Glutamatergic neuron (in vitro differentiated cells): ENCODE results near the gene TLX1. TPM values are rescaled to one million over a fixed set of nuclear protein-coding genes. Genes with fewer than 3 reads are reported as not detected.

Experiments used
- DNase-seq: peaks from one replicate; pipeline ENCODE4 v3.0.0; 2022
- H3K27ac Mint-ChIP-seq: one replicate; pipeline ENCODE4 v1.8.0; 2020; ENCODE audit warnings: mild to moderate bottlenecking, mixed read lengths, inconsistent platforms; ENCODE audit not compliant: unreplicated experiment
- H3K27me3 Mint-ChIP-seq: one replicate; pipeline ENCODE4 v1.8.0; 2020; ENCODE audit warnings: mild to moderate bottlenecking, moderate library complexity, mixed read lengths, inconsistent platforms; ENCODE audit not compliant: unreplicated experiment
- H3K36me3 Mint-ChIP-seq: one replicate; pipeline ENCODE4 v1.8.0; 2020; ENCODE audit warnings: mild to moderate bottlenecking, mixed read lengths, inconsistent platforms; ENCODE audit not compliant: unreplicated experiment
- H3K4me1 Mint-ChIP-seq: one replicate; pipeline ENCODE4 v1.8.0; 2020; ENCODE audit warnings: mild to moderate bottlenecking, low read depth, mixed read lengths, inconsistent platforms; ENCODE audit not compliant: unreplicated experiment
- H3K4me3 Mint-ChIP-seq: one replicate; pipeline ENCODE4 v1.8.0; 2020; ENCODE audit warnings: mild to moderate bottlenecking, mixed read lengths, inconsistent platforms; ENCODE audit not compliant: unreplicated experiment
- H3K9me3 Mint-ChIP-seq: one replicate; pipeline ENCODE4 v1.8.0; 2020; ENCODE audit warnings: mild to moderate bottlenecking, moderate library complexity, mixed read lengths, inconsistent platforms; ENCODE audit not compliant: unreplicated experiment
- total RNA-seq: library from RNA; stranded (reverse); fragmentation: NEBNext Ultra II Directional; extraction: Animal tissue kit (Norgen Biotek cat#: 25700); gene quantifications from one replicate; pipeline ENCODE4 v1.2.1, GENCODE V29; 2021; ENCODE audit not compliant: unreplicated experiment
- TF ChIP-seq, protein P1 (sequence below): fragments of 200-600 bp; sonication (generic); IDR thresholded peaks from one replicate; pipeline ENCODE4 v1.5.0; 2021; ENCODE audit not compliant: partially characterized antibody, unreplicated experiment

TLX1 gene
- total RNA-seq, 1 donor from 2014 or later = 14.3 TPM

DNA sequence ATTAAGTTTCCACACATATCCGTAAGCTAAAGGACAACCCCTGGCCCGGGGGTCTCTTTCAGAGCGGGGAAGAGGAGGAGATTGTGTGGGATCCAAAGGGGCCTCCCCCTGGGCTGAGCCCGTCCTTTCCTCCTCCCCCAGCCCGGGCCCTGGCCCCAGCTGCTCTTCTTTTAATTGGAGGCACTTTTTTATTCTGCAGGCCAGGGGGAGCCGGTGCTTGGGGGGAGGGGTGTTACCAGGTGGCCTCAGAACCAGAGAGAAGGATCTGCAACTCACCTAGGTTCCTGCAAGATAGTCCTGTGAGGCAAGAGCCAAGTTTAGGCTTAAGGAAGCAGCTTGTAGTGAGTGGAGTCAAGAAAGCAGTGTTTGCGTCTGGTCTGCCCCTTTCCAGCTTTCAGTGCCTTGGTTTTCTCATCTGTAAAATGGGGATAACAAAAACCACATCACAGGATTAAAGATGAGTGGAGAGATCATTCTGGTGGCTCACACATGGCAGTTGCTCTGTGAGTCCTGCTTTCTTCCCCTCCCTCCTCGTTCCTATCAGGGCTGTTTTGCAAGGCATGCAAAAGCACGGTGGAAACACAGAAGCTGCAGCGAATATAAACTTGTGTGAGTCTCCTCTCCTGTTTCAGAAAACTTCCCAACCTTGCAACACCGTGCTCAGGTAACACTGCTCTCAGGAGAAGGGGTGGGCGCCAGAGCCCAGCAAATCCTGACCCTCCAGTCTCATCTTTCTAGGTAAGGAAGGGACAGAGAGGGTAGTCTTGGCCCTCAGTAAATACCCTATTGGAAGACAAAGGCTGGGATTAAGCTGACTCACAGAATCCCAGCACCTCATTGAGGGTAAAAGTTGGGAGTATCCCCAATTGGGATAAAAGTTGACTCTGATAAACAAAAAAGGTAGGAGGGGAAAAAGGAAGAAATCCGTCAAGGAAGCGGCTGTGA is 4.1 kb upstream of the TLX1 start:
- Mint-ChIP-seq H3K27ac (no peak overlapping the region), H3K9me3 (peaks cover 10% of the 10 kb centered on the region), H3K4me1 (peaks cover 6% of the 10 kb centered on the region), H3K27me3 (peaks cover 35% of the 10 kb centered on the region), H3K4me3 (no peak overlapping the region), H3K36me3 (peaks cover 5% of the 10 kb centered on the region)
- DNase-seq = no peak
- TF ChIP-seq, protein P1, sequence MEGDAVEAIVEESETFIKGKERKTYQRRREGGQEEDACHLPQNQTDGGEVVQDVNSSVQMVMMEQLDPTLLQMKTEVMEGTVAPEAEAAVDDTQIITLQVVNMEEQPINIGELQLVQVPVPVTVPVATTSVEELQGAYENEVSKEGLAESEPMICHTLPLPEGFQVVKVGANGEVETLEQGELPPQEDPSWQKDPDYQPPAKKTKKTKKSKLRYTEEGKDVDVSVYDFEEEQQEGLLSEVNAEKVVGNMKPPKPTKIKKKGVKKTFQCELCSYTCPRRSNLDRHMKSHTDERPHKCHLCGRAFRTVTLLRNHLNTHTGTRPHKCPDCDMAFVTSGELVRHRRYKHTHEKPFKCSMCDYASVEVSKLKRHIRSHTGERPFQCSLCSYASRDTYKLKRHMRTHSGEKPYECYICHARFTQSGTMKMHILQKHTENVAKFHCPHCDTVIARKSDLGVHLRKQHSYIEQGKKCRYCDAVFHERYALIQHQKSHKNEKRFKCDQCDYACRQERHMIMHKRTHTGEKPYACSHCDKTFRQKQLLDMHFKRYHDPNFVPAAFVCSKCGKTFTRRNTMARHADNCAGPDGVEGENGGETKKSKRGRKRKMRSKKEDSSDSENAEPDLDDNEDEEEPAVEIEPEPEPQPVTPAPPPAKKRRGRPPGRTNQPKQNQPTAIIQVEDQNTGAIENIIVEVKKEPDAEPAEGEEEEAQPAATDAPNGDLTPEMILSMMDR = no peak

DNA sequence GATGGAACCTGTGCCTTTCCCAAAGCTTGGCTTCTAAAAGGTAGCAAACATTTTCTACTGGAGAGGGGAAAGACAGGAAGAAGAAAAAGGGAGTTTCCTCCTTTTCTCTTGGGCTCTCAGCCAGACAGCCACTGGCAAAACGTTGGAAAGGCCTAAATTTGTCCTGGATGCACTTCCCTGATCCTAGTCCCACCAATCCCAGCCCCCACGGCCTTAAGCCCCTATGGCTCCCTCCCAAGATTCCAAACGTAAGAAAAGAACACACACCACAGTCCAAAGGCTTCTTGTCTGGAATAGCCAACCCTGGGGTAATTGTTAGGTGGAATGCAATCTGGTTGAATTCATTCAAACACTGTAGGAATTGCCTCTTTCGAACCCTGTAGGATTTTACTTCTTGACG is 959 bp upstream of the TLX1 start:
- TF ChIP-seq, protein P1 = no peak
- H3K4me1 Mint-ChIP-seq = peaks cover 8% of the 10 kb centered on the region
- no peaks in the 10 kb centered on the region for H3K36me3 Mint-ChIP-seq
- H3K4me3 Mint-ChIP-seq = no peak overlapping the region
- no peak overlapping the region for H3K27ac Mint-ChIP-seq
- peaks cover 36% of the 10 kb centered on the region for H3K27me3 Mint-ChIP-seq
- no peak for DNase-seq
- H3K9me3 Mint-ChIP-seq = peaks cover 16% of the 10 kb centered on the region

DNA sequence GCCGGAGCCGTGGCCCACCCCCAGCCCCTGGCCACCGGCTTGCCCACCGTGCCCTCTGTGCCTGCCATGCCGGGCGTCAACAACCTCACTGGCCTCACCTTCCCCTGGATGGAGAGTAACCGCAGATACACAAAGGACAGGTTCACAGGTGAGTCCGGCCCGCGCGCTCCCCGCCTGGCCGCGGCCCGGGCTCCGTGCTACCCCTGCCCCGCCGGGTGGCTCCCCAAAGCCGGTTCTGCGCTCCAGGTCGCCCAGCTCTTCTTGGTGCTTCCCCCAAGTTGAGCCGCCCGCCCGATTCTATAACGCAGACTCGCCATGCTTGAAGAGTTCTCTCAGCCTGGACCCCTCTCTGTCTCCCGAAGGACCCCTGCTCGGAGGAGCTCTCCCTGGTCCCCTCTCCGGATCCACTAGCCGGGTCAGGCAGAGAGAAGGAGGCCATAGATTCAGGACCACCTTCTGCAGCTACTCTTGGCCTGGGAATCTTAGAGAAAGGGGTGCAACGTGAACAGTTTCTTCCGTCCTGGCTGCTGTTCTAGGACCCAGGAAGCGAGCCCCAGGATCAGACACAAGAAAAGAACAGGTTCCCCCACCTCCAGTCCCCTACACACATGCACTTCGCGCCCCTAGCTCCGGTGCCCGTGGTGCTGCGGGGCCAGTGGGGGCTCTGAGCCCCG is 999 bp downstream of the TLX1 start:
- no peak for DNase-seq
- TF ChIP-seq, protein P1 = no peak
- H3K4me3 Mint-ChIP-seq = peak overlapping the region; percentile 93
- H3K9me3 Mint-ChIP-seq = peaks cover 20% of the 10 kb centered on the region
- H3K36me3 Mint-ChIP-seq = no peaks in the 10 kb centered on the region
- no peak overlapping the region for H3K27ac Mint-ChIP-seq
- peaks cover 39% of the 10 kb centered on the region for H3K27me3 Mint-ChIP-seq
- peaks cover 16% of the 10 kb centered on the region for H3K4me1 Mint-ChIP-seq

DNA sequence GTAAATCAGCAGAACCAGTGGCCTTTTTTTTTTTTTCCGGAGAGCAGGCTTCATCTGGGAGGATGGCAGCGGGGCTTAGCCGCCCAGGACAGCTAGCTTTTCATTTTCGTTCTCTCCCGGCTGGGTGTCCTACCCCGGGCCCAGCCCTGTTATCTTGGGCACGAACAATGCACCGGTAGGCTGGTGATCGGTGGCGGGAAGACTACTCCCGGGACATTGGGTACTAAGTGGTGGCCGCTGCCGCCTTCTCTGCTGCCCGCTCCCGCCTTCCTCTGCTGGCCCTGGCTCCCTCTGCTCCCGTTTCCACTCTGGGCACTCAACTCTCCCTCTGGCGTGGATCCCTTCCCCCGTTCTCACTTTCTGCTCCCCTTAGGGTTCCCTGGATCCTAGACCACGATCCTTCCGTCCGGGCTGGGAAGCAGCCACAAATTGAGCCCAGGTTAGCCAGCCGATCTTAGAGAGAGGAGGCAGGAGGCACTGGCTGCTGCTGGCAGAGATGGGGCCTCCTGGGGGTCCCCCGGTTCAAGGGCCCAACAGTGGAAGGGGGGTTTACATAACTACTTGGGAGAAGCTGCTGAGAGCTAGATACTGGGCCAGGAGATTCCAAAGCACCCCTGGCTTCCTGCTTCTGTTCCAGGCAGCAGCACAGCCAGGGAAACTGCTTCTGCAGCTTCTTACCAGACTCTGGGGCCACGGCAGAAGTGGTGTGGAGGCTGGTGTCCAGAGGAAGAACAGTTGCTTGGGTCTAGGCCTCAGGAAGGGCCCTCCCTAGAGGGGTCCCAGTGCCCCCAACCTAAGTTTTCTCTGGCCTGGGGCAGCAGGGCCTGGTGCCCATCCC is 1.8 kb downstream of the TLX1 start:
- TF ChIP-seq, protein P1 = no peak
- Mint-ChIP-seq H3K36me3 (no peaks in the 10 kb centered on the region), H3K9me3 (peaks cover 26% of the 10 kb centered on the region), H3K27me3 (peaks cover 45% of the 10 kb centered on the region), H3K4me3 (peak overlapping the region; percentile 93), H3K27ac (no peak overlapping the region), H3K4me1 (peaks cover 21% of the 10 kb centered on the region)
- DNase-seq = no peak
